Progenitor cell of endocrine pancreas (in vitro differentiated cells): ENCODE data around the gene INTS1. TPM values are rescaled to one million over a fixed set of nuclear protein-coding genes. Genes with fewer than 3 reads are reported as not detected.

ENCODE experiments used
- DNase-seq: peaks from one replicate; pipeline ENCODE4 v3.0.0; 2021; ENCODE audit warnings: low spot score; ENCODE audit not compliant: unreplicated experiment
- H3K27ac Mint-ChIP-seq: 2 replicates; pipeline ENCODE4 v1.8.0; 2021; ENCODE audit warnings: mild to moderate bottlenecking, moderate library complexity, mixed read lengths
- H3K27me3 Mint-ChIP-seq: 2 replicates; pipeline ENCODE4 v1.8.0; 2021; ENCODE audit warnings: mixed read lengths
- H3K36me3 Mint-ChIP-seq: 2 replicates; pipeline ENCODE4 v1.8.0; 2022; ENCODE audit warnings: mixed read lengths; ENCODE audit not compliant: insufficient read depth
- H3K4me1 Mint-ChIP-seq: 2 replicates; pipeline ENCODE4 v1.8.0; 2021; ENCODE audit warnings: low read depth, mixed read lengths
- H3K4me3 Mint-ChIP-seq: 2 replicates; pipeline ENCODE4 v1.8.0; 2021; ENCODE audit warnings: low read depth, mild to moderate bottlenecking, moderate library complexity, mixed read lengths
- H3K9me3 Mint-ChIP-seq: 2 replicates; pipeline ENCODE4 v1.8.0; 2021; ENCODE audit warnings: low read depth, mixed read lengths
- CTCF ChIP-seq: fragments of 200-600 bp; sonication (generic); IDR thresholded peaks from one replicate; pipeline ENCODE4 v1.5.0; 2021; ENCODE audit warnings: antibody characterized with exemption, mild to moderate bottlenecking; ENCODE audit not compliant: unreplicated experiment
- total RNA-seq: library from RNA; stranded (reverse); gene quantifications from 2 replicates; pipeline ENCODE4 v1.2.1, GENCODE V29; 2021

Gene INTS1
- total RNA-seq, 1 donor from 2014 or later: 145 TPM

GRCh38 chr7:1476859-1477258, 27.3 kb downstream of the INTS1 start:
- no peak overlapping the region for H3K4me3 Mint-ChIP-seq

GRCh38 chr7:1475991-1476390, 28.2 kb downstream of the INTS1 start:
- H3K9me3 Mint-ChIP-seq: no peaks in the 10 kb centered on the region
- no peak overlapping the region for H3K27ac Mint-ChIP-seq
- no peaks in the 10 kb centered on the region for H3K27me3 Mint-ChIP-seq
- no peak for DNase-seq
- TF ChIP-seq CTCF: no peak
- H3K4me3 Mint-ChIP-seq: no peak overlapping the region
- H3K4me1 Mint-ChIP-seq: no peaks in the 10 kb centered on the region
- peaks cover 4% of the 10 kb centered on the region for H3K36me3 Mint-ChIP-seq

More at GRCh38 chr7:1476859-1477258, 27.3 kb downstream of the INTS1 start:
- no peaks in the 10 kb centered on the region for H3K9me3 Mint-ChIP-seq
- peaks cover 5% of the 10 kb centered on the region for H3K36me3 Mint-ChIP-seq
- no peak overlapping the region for H3K27ac Mint-ChIP-seq
- TF ChIP-seq CTCF: no peak
- no peaks in the 10 kb centered on the region for H3K27me3 Mint-ChIP-seq
- H3K4me1 Mint-ChIP-seq: no peaks in the 10 kb centered on the region
- DNase-seq: no peak

- Mint-ChIP-seq H3K27me3 (no peaks in the 10 kb centered on the region), H3K4me1 (no peaks in the 10 kb centered on the region), H3K36me3 (peaks cover 4% of the 10 kb centered on the region), H3K9me3 (no peaks in the 10 kb centered on the region), H3K27ac (no peak overlapping the region), H3K4me3 (no peak overlapping the region)
- TF ChIP-seq CTCF: no peak
- no peak for DNase-seq
These were observed 28.8 kb downstream of the INTS1 start for GRCh38 chr7:1475393-1475792.

GRCh38 chr7:1474736-1475135, 29.5 kb downstream of the INTS1 start:
- no peaks in the 10 kb centered on the region for H3K4me1 Mint-ChIP-seq
- peaks cover 4% of the 10 kb centered on the region for H3K36me3 Mint-ChIP-seq
- DNase-seq: no peak
- no peaks in the 10 kb centered on the region for H3K27me3 Mint-ChIP-seq
- TF ChIP-seq CTCF: no peak
- H3K4me3 Mint-ChIP-seq: no peak overlapping the region
- no peak overlapping the region for H3K27ac Mint-ChIP-seq
- no peaks in the 10 kb centered on the region for H3K9me3 Mint-ChIP-seq

GRCh38 chr7:1473864-1474512, 30.2 kb downstream of the INTS1 start:
- no peaks in the 10 kb centered on the region for H3K9me3 Mint-ChIP-seq
- H3K4me3 Mint-ChIP-seq: no peak overlapping the region
- peak; percentile 93 for TF ChIP-seq CTCF
- no peaks in the 10 kb centered on the region for H3K27me3 Mint-ChIP-seq
- no peaks in the 10 kb centered on the region for H3K4me1 Mint-ChIP-seq
- H3K36me3 Mint-ChIP-seq: peaks cover 4% of the 10 kb centered on the region
- DNase-seq: peak; percentile 81
- no peak overlapping the region for H3K27ac Mint-ChIP-seq
